GM18909 (cell line): ENCODE data around the gene SORL1.
"Not testable (repeated sequence)": the region's sequence is repeated elsewhere in the genome, so short reads cannot be mapped to it uniquely, and the experiment has no call there.

ENCODE experiments used
- ATAC-seq: cut with Tn5 transposase; IDR thresholded peaks from one replicate; pipeline ENCODE4 v1.9.1; 2021; ENCODE audit warnings: mild to moderate bottlenecking; ENCODE audit not compliant: unreplicated experiment, poor library complexity

Gene SORL1

GRCh38 chr11:121608545-121609098 is 156.5 kb downstream of the SORL1 start:
- ATAC-seq, result no peak

DNA sequence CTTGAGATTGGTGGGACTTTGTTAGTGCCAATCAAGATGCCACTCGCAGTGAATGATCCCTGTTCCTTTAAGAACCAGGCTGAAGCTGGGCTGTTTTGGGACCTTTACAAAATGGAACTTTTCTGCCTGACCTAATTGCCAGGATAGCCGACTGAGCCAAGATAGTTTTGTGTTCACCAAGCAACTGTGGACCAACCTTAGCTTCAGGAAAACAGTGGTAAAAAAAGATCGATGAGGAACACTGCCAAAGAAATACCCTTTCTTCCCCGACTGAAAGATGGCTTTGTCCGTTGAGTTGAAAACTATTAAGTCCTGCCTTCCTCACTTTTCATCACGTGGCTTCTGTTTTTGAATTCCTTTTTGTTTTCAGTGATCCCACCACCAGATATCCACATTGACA is 158.6 kb downstream of the SORL1 start:
- ATAC-seq, result no peak

DNA sequence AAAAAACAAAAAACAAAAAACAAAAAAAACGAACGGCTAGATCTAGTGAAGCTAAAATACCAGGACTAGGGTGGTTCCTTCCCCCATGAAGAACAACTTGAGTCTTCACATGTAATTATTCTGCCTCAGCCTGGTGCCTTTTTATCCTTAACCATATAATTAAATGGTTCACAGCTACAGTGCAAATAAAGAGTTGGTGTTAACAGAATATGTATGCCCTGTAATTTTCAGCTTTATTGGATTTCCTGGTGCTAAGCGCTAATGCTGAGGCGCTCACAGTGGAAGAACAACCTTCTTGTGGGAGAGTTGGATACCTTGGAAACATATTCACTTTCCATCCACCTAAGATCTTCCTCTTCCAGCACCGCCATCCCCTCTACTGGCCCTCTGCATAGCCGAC is 159.1 kb downstream of the SORL1 start:
- no peak for ATAC-seq

DNA sequence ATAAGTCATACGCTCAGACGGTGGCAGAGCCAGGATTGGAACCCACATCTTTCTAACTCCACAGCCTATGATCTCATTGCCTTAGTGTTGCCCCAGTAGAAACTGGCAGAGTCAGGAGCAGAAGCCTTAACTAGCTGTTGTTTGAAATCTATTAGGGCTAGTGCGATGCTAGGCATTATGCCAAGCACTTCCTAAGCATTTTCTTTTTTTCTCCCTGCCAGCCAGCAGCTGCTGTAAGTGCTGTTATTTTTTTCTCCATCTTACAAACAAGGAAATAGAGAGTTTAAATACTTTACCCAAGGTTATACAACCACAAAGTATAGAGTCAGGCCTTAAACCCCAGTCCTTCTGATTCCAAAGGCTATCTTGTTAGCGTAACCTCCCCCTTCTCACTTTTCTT is 161.6 kb downstream of the SORL1 start:
- no peak for ATAC-seq

- ATAC-seq, result no peak
These were observed 162.6 kb downstream of the SORL1 start for GRCh38 chr11:121614636-121615240.

DNA sequence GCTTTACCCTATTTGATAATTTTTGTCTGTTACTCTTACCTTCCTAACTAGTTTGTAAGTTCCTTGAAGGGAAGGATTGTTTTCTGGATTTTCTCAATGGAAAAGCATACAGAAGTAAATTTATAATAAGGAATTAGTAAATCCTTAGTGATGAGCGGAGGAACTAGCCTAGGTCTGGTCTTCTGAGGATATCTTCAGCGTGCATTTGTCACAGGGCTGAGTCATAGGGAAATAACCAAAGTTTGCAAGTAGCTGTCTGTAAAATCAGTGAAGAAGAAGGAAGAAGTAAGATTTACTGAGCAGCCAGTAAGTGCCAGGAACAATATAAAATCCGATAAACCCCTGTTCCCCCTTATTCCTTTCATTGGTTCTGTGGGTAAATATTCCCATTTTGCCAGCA is 163.4 kb downstream of the SORL1 start:
- no peak for ATAC-seq

DNA sequence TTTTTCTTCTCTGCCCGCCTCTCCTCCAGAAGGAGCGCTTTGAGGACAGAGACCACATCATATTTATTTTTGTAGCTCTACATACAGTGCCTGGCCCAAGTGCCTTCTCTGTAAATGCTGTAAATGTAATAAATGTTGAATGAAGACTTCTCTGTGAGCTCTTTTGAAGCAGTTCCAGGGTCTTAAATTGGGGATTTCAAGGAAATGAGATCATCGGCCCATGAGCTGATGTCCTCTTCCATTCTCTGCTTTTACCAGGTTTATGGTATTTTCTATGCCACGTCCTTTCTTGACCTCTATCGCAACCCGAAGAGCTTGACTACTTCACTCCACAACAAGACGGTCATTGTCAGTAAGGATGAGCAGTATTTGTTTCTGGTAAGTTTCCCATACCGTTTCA is 166.4 kb downstream of the SORL1 start:
- ATAC-seq, result no peak

DNA sequence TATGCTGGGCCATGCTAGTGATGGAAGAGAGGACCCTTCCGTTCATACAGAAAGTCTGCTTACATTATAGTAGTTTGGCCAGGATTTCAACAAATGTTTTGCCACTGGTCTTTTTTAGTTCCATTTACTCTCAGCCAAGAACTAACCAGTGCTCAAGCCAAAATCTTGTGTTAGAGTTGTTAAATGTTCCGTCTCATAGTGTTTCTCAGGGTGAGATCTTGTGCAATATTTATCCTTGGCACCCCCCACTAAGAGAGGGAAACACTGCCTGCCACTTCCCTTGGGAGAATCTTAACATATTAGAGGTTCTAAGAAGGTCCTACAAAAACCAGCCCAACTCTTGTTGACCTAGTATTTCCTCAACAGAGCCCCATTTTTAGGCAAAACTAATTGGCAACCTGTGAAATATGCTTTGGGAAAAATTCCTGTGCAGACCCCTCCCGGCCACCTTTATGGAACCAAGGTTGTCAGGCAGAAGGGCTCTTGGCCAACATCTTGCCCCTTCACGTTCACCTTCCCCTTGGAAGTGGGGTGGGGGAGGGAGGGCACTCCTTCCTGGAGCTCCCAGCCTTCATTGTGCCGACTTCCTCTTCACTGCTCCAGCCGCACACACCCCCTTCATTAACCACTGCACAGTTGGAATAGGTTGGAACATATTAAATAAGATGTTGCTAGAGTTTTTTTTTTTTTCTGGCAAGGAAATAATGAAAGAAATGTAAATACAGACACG is 173.8 kb downstream of the SORL1 start:
- ATAC-seq, result no peak

DNA sequence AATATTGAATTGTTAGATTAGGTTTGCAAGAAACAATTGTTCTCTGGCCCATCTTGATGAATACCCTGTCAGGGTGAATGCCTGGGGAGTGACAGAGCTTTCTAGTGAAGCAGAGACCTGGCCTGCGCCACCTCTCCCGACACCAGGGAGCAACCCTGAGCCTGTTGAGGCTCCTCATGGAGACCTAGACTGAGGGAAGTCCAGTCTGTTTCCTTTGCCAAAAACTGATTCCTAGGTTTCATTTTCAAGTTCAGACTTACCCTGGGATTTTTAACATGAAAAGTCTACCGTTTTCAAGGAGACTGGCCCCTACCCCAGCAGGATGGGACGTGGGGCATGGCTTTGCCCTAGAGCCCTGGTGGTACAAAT is 174.4 kb downstream of the SORL1 start:
- ATAC-seq, result no peak

DNA sequence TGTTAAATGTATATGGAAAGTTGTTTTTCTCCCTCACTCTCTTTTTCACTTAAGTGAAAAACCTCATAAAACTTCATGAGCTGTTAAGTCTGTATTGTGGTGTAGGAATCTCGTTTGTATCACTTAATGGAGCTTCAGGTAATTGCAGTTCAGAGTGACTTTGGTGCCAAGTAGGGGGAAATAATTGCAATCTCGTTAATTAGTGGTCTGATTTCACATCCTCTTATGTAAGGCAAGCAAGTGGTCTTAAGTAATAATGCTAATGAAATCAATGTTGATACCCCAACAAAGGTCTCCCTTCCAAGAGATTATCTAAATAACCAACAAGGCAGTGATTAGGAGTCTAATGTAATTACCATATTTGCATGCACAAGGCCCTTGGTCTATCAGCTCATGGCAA is 174.9 kb downstream of the SORL1 start:
- no peak for ATAC-seq

DNA sequence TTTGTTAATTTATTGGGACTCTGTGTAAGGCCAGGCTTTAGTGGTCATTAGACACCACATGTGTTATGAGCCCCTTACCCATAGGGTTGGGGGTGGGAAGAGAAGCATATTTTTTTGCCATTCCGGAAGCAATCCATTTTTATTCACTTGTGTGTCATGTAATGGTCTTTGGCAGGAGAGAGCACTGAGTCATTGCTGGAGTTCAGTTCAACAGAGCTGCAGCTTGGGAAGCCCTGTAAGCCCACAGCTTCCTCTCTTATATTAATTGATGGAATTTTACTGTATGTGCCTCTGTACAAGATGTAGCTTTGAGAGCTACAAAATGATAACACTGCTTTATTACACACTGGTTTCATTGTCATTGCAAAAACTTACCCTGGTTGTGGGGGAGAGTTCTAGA is 177.9 kb downstream of the SORL1 start:
- ATAC-seq, result no peak

DNA sequence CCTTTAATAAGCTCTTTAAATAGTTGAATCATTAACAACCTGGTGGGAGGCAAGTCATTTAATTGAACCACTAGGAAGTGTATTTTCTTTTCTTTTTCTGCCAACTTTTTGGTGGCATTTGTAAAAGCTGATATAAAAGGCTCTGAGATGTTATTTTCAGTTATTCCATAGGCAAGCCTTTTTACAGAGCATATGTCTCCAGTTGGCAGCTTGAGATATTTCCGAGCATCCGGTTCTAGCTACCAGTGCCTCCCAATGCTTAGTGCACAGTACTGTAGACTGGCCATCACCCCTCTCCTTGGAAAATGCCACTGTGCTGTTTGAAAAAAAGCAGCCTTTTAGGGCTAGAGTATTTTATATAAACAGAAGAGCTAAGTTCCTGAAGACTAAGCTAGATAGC is 179.3 kb downstream of the SORL1 start:
- ATAC-seq, result no peak

- ATAC-seq, result no peak
These were observed 182.2 kb downstream of the SORL1 start for GRCh38 chr11:121634273-121634672.

DNA sequence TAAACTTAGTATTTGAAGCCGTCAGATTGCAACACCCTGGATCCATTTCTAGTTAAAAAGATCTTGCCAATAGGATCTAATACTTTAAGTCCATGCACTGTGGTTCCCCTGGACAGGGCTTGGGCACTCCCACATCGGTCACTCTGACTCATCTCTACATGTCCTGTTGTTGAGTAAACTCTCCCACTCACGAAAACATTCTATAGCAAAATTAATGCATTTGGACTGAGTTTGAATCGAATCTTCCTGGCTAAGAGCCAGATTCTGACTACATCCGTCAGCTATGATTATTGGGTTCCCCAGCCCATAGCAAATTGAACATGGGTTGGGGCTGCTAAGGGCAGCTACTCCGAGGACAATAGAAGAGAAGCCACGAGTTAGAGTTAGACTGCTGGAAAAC is 182.8 kb downstream of the SORL1 start:
- ATAC-seq, result no peak

GRCh38 chr11:121636081-121636799 is 184.1 kb downstream of the SORL1 start:
- no peak for ATAC-seq

DNA sequence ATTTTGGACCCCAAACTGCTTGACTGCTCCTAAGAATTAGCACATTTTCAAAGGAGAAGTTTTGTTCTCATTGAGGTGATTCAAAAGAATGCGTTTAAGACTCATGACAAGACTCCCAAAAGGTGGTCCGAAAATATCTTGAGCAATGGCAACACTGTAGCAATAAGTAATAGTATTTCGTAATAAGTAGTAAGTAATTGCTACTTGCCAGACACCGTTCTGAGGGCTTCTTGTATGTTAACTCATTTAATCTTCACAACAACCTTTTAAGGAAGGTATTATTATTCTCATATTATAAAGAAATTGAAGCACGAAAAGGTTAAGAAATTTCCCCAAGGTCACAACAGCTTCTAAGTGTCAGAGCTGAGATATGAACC is 184.7 kb downstream of the SORL1 start:
- no peak for ATAC-seq

DNA sequence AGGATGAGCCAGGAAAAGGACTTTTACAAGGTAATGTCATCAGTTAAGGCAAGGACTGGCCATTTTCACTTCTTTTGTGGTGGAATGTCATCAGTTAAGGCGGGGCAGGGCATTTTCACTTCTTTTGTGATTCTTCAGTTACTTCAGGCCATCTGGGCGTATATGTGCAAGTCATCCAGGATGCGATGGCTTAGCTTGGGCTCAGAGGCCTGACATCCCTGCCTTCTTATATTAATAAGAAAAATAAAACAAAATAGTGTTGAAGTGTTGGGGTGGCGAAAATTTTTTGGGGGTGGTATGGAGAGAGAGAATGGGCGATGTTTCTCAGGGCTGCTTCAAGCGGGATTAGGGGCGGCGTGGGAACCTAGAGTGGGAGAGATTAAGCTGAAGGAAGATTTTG is 185.5 kb downstream of the SORL1 start:
- not testable (repeated sequence) for ATAC-seq

DNA sequence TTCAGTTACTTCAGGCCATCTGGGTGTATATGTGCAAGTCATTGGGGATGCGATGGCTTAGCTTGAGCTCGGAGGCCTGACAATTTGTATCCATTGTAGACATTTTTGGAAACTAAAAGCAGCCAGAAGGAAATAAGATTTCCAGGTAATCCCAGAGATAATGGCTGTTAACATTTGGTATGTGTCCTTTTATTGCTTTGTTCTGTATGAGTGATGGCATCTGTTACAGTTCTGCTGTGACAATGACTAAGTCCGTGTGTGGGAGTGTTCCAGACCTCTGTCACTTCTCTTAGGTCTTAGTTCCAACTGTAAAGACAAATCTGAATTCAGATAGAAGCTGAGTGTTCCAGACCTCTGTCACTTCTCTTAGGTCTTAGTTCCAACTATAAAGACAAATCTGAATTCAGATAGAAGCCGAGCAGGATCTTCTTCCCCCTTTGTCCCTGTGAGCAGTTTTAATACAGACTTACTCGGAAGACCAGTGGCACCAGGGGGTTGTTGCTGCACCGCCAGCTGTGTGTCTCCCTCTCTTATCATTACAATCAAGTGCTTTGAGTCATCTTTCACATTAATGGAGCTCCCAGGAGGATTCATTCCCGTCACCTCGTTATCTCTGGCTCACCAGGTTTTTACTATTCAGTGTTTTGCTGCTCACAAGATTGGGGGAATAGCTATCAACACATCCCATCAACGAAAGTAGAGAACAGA is 191.5 kb downstream of the SORL1 start:
- ATAC-seq, result no peak

- ATAC-seq, result no peak
These were observed 192.0 kb downstream of the SORL1 start for GRCh38 chr11:121644187-121644512.

- no peak for ATAC-seq
These were observed 192.9 kb downstream of the SORL1 start for GRCh38 chr11:121645001-121645400.

DNA sequence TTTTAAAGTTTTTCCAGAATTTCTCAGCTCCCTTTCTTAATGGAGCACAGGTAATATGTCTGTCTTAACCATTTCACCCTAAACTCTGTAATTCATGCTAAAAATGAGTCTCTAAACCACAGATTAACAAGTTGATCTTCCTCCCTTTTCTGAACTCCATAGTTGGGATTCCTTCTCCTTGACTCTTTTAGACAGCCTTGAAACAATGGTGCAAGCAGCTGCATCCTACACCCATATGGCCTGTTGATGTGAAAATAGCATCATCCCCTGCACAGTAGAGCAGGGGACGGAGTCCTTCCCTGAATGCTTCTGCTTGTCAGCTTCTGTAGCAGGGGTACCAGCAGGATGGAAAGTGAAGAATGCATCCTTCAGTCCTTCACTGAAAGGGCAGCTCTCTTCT is 193.5 kb downstream of the SORL1 start:
- ATAC-seq, result no peak
